ENCODE measurements around the gene LYPLAL1. TPM values are rescaled to one million over a fixed set of nuclear protein-coding genes. Genes with fewer than 3 reads are reported as not detected.
"Not testable (repeated sequence)": the region's sequence is repeated elsewhere in the genome, so short reads cannot be mapped to it uniquely, and the experiment has no call there.

Gene LYPLAL1
- polyA plus RNA-seq, 1 donor (not counting 4 experiments of a cell fraction or from before 2014, with no cell fraction given) = 41.1 TPM

GRCh38 chr1:219189952-219190351 is 16.3 kb downstream of the LYPLAL1 start:
- DNase-seq (ENCODE audit: low read depth, low spot score) (no peak), FAIRE-seq (no peak)
- H3K4me3 ChIP-seq (ENCODE audit: control insufficient read depth in 2 of 3, extremely low read depth in 1 of 3, insufficient read depth in 2 of 3, low read depth in 1 of 3, low read length in 3 of 3) = no peak overlapping the region
- no peak overlapping the region for H3K9ac ChIP-seq (ENCODE audit: control insufficient read depth, extremely low read depth, insufficient read depth, low read length)
- no peaks in the 10 kb centered on the region for H4K20me1 ChIP-seq (ENCODE audit: control insufficient read depth, extremely low read depth, insufficient read depth, low read length)
- peaks cover 0 to 4% of the 10 kb centered on the region in 2 experiments for H3K36me3 ChIP-seq (ENCODE audit: control insufficient read depth in 2 of 2, extremely low read depth in 1 of 2, insufficient read depth in 2 of 2, low read length in 2 of 2)
- no peak for TF ChIP-seq EZH2 (IDR thresholded peaks at IDR 0.05; ENCODE audit: low read length)
- no peak for TF ChIP-seq CTCF (optimal IDR thresholded peaks at IDR 0.05 in 1 of 3, IDR thresholded peaks at IDR 0.05 in 1 of 3, conservative IDR thresholded peaks at IDR 0.05 in 1 of 3; ENCODE audit: extremely low read depth in 1 of 3, insufficient read depth in 2 of 3, low read length in 3 of 3)
- dilution Hi-C loops (cut with MboI; ENCODE audit: extremely low pct_ligation_motif_present, low sequenced_read_pairs) = no loop called here
- no peaks in the 10 kb centered on the region for H3K4me1 ChIP-seq (ENCODE audit: control insufficient read depth, extremely low read depth, insufficient read depth, low read length)
- no peak overlapping the region for H3K4me2 ChIP-seq (ENCODE audit: control insufficient read depth, extremely low read depth, insufficient read depth, low read depth, low read length)
- no peak overlapping the region for H2AFZ ChIP-seq (ENCODE audit: control insufficient read depth, low read length)
- peaks cover 11% of the 10 kb centered on the region for H3K79me2 ChIP-seq (ENCODE audit: control insufficient read depth, insufficient read depth, low read length)
- H3K9me3 ChIP-seq (ENCODE audit: control insufficient read depth, low read depth, low read length) = no peaks in the 10 kb centered on the region
- H3K27ac ChIP-seq (ENCODE audit: control insufficient read depth, insufficient read depth, low read length) = no peak overlapping the region
- H3K9me1 ChIP-seq (ENCODE audit: control insufficient read depth, extremely low read depth, insufficient read depth, low read length) = no peaks in the 10 kb centered on the region
- no peaks in the 10 kb centered on the region for H3K27me3 ChIP-seq (ENCODE audit: control insufficient read depth, extremely low read depth, insufficient read depth, low read length)

GRCh38 chr1:219190605-219191004 is 16.9 kb downstream of the LYPLAL1 start:
- Histone ChIP-seq H2AFZ (ENCODE audit: control insufficient read depth, low read length) (no peak overlapping the region), H4K20me1 (ENCODE audit: control insufficient read depth, extremely low read depth, insufficient read depth, low read length) (no peaks in the 10 kb centered on the region), H3K9me3 (ENCODE audit: control insufficient read depth, low read depth, low read length) (no peaks in the 10 kb centered on the region), H3K27ac (ENCODE audit: control insufficient read depth, insufficient read depth, low read length) (no peak overlapping the region), H3K27me3 (ENCODE audit: control insufficient read depth, extremely low read depth, insufficient read depth, low read length) (no peaks in the 10 kb centered on the region), H3K9me1 (ENCODE audit: control insufficient read depth, extremely low read depth, insufficient read depth, low read length) (no peaks in the 10 kb centered on the region), H3K4me1 (ENCODE audit: control insufficient read depth, extremely low read depth, insufficient read depth, low read length) (no peaks in the 10 kb centered on the region), H3K36me3 (ENCODE audit: control insufficient read depth in 2 of 2, extremely low read depth in 1 of 2, insufficient read depth in 2 of 2, low read length in 2 of 2) (peaks cover 0 to 4% of the 10 kb centered on the region in 2 experiments), H3K4me2 (ENCODE audit: control insufficient read depth, extremely low read depth, insufficient read depth, low read depth, low read length) (no peak overlapping the region), H3K9ac (ENCODE audit: control insufficient read depth, extremely low read depth, insufficient read depth, low read length) (no peak overlapping the region), H3K4me3 (ENCODE audit: control insufficient read depth in 2 of 3, extremely low read depth in 1 of 3, insufficient read depth in 2 of 3, low read depth in 1 of 3, low read length in 3 of 3) (no peak overlapping the region), H3K79me2 (ENCODE audit: control insufficient read depth, insufficient read depth, low read length) (peaks cover 9% of the 10 kb centered on the region)
- TF ChIP-seq CTCF (optimal IDR thresholded peaks at IDR 0.05 in 1 of 3, IDR thresholded peaks at IDR 0.05 in 1 of 3, conservative IDR thresholded peaks at IDR 0.05 in 1 of 3; ENCODE audit: extremely low read depth in 1 of 3, insufficient read depth in 2 of 3, low read length in 3 of 3) (no peak), EZH2 (IDR thresholded peaks at IDR 0.05; ENCODE audit: low read length) (no peak)
- dilution Hi-C loops (cut with MboI; ENCODE audit: extremely low pct_ligation_motif_present, low sequenced_read_pairs) = no loop called here
- DNase-seq (ENCODE audit: low read depth, low spot score) = no peak
- FAIRE-seq = no peak

GRCh38 chr1:219195833-219196232 is 22.2 kb downstream of the LYPLAL1 start:
- H3K36me3 ChIP-seq (ENCODE audit: control insufficient read depth in 2 of 2, extremely low read depth in 1 of 2, insufficient read depth in 2 of 2, low read length in 2 of 2); H3K79me2 ChIP-seq (ENCODE audit: control insufficient read depth, insufficient read depth, low read length); dilution Hi-C loops (cut with MboI; ENCODE audit: extremely low pct_ligation_motif_present, low sequenced_read_pairs); H3K27me3 ChIP-seq (ENCODE audit: control insufficient read depth, extremely low read depth, insufficient read depth, low read length); H3K4me3 ChIP-seq (ENCODE audit: control insufficient read depth in 2 of 3, extremely low read depth in 1 of 3, insufficient read depth in 2 of 3, low read depth in 1 of 3, low read length in 3 of 3); H3K9me3 ChIP-seq (ENCODE audit: control insufficient read depth, low read depth, low read length); DNase-seq (ENCODE audit: low read depth, low spot score); H3K4me1 ChIP-seq (ENCODE audit: control insufficient read depth, extremely low read depth, insufficient read depth, low read length); H4K20me1 ChIP-seq (ENCODE audit: control insufficient read depth, extremely low read depth, insufficient read depth, low read length); H3K9me1 ChIP-seq (ENCODE audit: control insufficient read depth, extremely low read depth, insufficient read depth, low read length); FAIRE-seq; H3K9ac ChIP-seq (ENCODE audit: control insufficient read depth, extremely low read depth, insufficient read depth, low read length); H3K27ac ChIP-seq (ENCODE audit: control insufficient read depth, insufficient read depth, low read length); H3K4me2 ChIP-seq (ENCODE audit: control insufficient read depth, extremely low read depth, insufficient read depth, low read depth, low read length); H2AFZ ChIP-seq (ENCODE audit: control insufficient read depth, low read length): not testable (repeated sequence)
